ENCODE measurements around the gene MYH6.

MYH6 gene

DNA sequence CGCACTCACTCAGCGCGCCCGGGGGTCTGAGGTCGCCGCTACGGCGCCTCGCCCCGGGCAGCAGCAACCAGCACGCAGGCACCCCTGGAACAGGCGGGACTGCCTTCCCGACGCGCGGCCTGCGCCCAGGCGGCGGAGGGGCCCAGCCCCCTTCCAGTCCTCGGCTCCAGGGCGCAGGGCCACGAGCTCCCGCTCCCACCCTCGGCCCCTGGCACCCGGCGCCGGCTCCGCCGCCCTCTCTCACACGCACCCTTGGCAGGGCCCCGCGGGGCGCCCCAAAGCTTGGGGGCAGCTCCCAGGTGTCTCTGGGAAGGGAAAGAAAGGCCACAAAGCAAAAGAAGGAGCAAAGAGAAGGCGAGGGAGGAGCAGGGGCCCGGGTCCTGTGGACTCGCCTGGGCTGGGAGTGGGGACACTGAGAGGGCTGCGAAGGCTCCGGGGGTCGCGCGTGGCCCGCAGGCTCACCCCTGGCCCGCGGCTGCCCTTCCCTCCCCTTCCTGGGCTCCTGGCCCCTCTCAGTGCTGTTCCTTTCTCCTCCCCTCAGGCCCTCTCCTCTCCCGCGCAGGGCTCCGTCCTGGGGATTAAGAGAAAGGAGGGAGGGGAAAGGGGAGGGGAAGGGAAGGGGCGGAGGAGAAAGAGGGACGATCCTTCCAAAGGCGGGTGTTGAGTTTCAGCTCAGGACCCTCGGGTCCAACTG is 42.2 kb downstream of the MYH6 start:
- peak; percentile 97 for DNase-seq
- H3K79me2 ChIP-seq (ENCODE audit: control insufficient read depth, insufficient read depth, low read length) = peaks cover 2% of the 10 kb centered on the region
- peak overlapping the region; percentile 40 for H4K5ac ChIP-seq (ENCODE audit: low read length)
- peak overlapping the region; percentile 97 for H3K56ac ChIP-seq (ENCODE audit: low read length)
- H3K36me3 ChIP-seq (ENCODE audit: control insufficient read depth, insufficient read depth, low read length) = no peaks in the 10 kb centered on the region
- H3K4me1 ChIP-seq (ENCODE audit: control insufficient read depth, low read depth, low read length) = peaks cover 5% of the 10 kb centered on the region
- no peak overlapping the region for H2AK5ac ChIP-seq (ENCODE audit: low read length)
- H3K79me1 ChIP-seq (ENCODE audit: low read length) = peaks cover 11% of the 10 kb centered on the region
- H3K27ac ChIP-seq (ENCODE audit: low read depth, low read length) = peak overlapping the region; percentile 92
- peak overlapping the region; percentile 97 for H3K9ac ChIP-seq (ENCODE audit: low read length)
- H3K18ac ChIP-seq (ENCODE audit: low read length) = peak overlapping the region; percentile 98
- peak overlapping the region; percentile 97 for H3K23ac ChIP-seq (ENCODE audit: low read length)
- peak overlapping the region; percentile 98 for H3K4ac ChIP-seq (ENCODE audit: low read depth, low read length)
- H3K4me3 ChIP-seq (ENCODE audit: low read length) = peak overlapping the region; percentile 80
- H2BK5ac ChIP-seq (ENCODE audit: low read length) = peak overlapping the region; percentile 86
- H4K8ac ChIP-seq (ENCODE audit: low read depth, low read length) = peak overlapping the region; percentile 91
- H3K27me3 ChIP-seq (ENCODE audit: insufficient read depth, low read length, poor library complexity) = no peaks in the 10 kb centered on the region
- WGBS (ENCODE audit: extremely low coverage, insufficient coverage, low lambda C conversion rate) = no CpG with 5 or more reads among the region's 51 CpGs
- H3K4me2 ChIP-seq (ENCODE audit: low read length) = peak overlapping the region; percentile 92
- H2BK15ac ChIP-seq (replicated peaks; ENCODE audit: low read depth) = no peak overlapping the region
- H2BK120ac ChIP-seq (ENCODE audit: low read depth, low read length) = peak overlapping the region; percentile 33

GRCh38 chr14:23365036-23365731 is 42.9 kb downstream of the MYH6 start, which contains the start of gene EFS:
Gene EFS, minus strand, starts transcription at chr14:23365172. Its CDS starts 147 bp downstream, at chr14:23365025.
- H3K4ac ChIP-seq (ENCODE audit: low read depth, low read length) = peak within 1 kb of the TSS; percentile 98
- peak within 1 kb of the TSS; percentile 92 for H3K27ac ChIP-seq (ENCODE audit: low read depth, low read length)
- peaks cover 11% of the 10 kb centered on the region for H3K79me1 ChIP-seq (ENCODE audit: low read length)
- H3K18ac ChIP-seq (ENCODE audit: low read length) = peak within 1 kb of the TSS; percentile 98
- peak within 1 kb of the TSS; percentile 72 for H4K5ac ChIP-seq (ENCODE audit: low read length)
- no peak within 1 kb of the TSS for H2BK15ac ChIP-seq (replicated peaks; ENCODE audit: low read depth)
- H3K9ac ChIP-seq (ENCODE audit: low read length) = peak within 1 kb of the TSS; percentile 97
- no CpG with 5 or more reads among the region's 74 CpGs for WGBS (ENCODE audit: extremely low coverage, insufficient coverage, low lambda C conversion rate)
- peak; percentile 61 for DNase-seq
- H3K4me2 ChIP-seq (ENCODE audit: low read length) = peak within 1 kb of the TSS; percentile 92
- peak within 1 kb of the TSS; percentile 50 for H2AK5ac ChIP-seq (ENCODE audit: low read length)
- peak within 1 kb of the TSS; percentile 80 for H3K4me3 ChIP-seq (ENCODE audit: low read length)
- peak within 1 kb of the TSS; percentile 91 for H4K8ac ChIP-seq (ENCODE audit: low read depth, low read length)
- peak within 1 kb of the TSS; percentile 86 for H2BK5ac ChIP-seq (ENCODE audit: low read length)
- H2BK120ac ChIP-seq (ENCODE audit: low read depth, low read length) = peak within 1 kb of the TSS; percentile 47
- peaks cover 2% of the 10 kb centered on the region for H3K79me2 ChIP-seq (ENCODE audit: control insufficient read depth, insufficient read depth, low read length)
- H3K36me3 ChIP-seq (ENCODE audit: control insufficient read depth, insufficient read depth, low read length) = no peaks in the 10 kb centered on the region
- peak within 1 kb of the TSS; percentile 97 for H3K56ac ChIP-seq (ENCODE audit: low read length)
- H3K27me3 ChIP-seq (ENCODE audit: insufficient read depth, low read length, poor library complexity) = no peaks in the 10 kb centered on the region
- H3K4me1 ChIP-seq (ENCODE audit: control insufficient read depth, low read depth, low read length) = peaks cover 5% of the 10 kb centered on the region
- H3K23ac ChIP-seq (ENCODE audit: low read length) = peak within 1 kb of the TSS; percentile 97

GRCh38 chr14:23364164-23365035 is 43.7 kb downstream of the MYH6 start:
- no peaks in the 10 kb centered on the region for H3K27me3 ChIP-seq (ENCODE audit: insufficient read depth, low read length, poor library complexity)
- H3K4me3 ChIP-seq (ENCODE audit: low read length) = peak overlapping the region; percentile 80
- H2BK5ac ChIP-seq (ENCODE audit: low read length) = peak overlapping the region; percentile 57
- peak overlapping the region; percentile 97 for H3K9ac ChIP-seq (ENCODE audit: low read length)
- H3K79me2 ChIP-seq (ENCODE audit: control insufficient read depth, insufficient read depth, low read length) = peaks cover 2% of the 10 kb centered on the region
- no peak overlapping the region for H2BK15ac ChIP-seq (replicated peaks; ENCODE audit: low read depth)
- no peak overlapping the region for H2BK120ac ChIP-seq (ENCODE audit: low read depth, low read length)
- H3K79me1 ChIP-seq (ENCODE audit: low read length) = peaks cover 11% of the 10 kb centered on the region
- DNase-seq = peak; percentile 90
- no peak overlapping the region for H4K8ac ChIP-seq (ENCODE audit: low read depth, low read length)
- H3K27ac ChIP-seq (ENCODE audit: low read depth, low read length) = peak overlapping the region; percentile 92
- peak overlapping the region; percentile 98 for H3K4ac ChIP-seq (ENCODE audit: low read depth, low read length)
- WGBS (ENCODE audit: extremely low coverage, insufficient coverage, low lambda C conversion rate) = no CpG with 5 or more reads among the region's 21 CpGs
- H2AK5ac ChIP-seq (ENCODE audit: low read length) = peak overlapping the region; percentile 50
- H3K4me1 ChIP-seq (ENCODE audit: control insufficient read depth, low read depth, low read length) = peaks cover 5% of the 10 kb centered on the region
- no peaks in the 10 kb centered on the region for H3K36me3 ChIP-seq (ENCODE audit: control insufficient read depth, insufficient read depth, low read length)
- peak overlapping the region; percentile 97 for H3K56ac ChIP-seq (ENCODE audit: low read length)
- peak overlapping the region; percentile 98 for H3K18ac ChIP-seq (ENCODE audit: low read length)
- peak overlapping the region; percentile 72 for H4K5ac ChIP-seq (ENCODE audit: low read length)
- peak overlapping the region; percentile 92 for H3K4me2 ChIP-seq (ENCODE audit: low read length)
- peak overlapping the region; percentile 97 for H3K23ac ChIP-seq (ENCODE audit: low read length)

DNA sequence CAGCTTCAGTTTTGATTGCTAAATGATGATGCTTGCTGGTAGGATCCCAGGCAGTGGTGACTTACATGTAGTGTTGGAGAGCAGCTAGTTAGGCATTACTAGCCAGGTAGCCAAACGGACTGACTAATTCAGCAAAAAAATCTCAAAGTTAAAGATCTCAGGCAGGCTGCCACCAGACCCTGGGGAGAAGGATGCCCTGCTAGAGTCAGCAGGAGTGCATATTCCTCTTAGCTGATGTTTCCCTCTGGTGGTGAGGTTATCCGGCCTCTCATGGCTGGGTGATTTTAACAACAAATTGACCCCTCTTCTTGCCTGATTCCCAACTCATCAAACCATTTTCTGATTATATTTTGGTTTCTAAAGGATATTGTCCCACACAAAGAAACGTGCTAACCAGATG is 45.9 kb downstream of the MYH6 start:
- Histone ChIP-seq H3K4me3 (ENCODE audit: low read length) (no peak overlapping the region), H4K8ac (ENCODE audit: low read depth, low read length) (no peak overlapping the region), H3K79me1 (ENCODE audit: low read length) (peaks cover 11% of the 10 kb centered on the region), H3K36me3 (ENCODE audit: control insufficient read depth, insufficient read depth, low read length) (no peaks in the 10 kb centered on the region), H3K56ac (ENCODE audit: low read length) (no peak overlapping the region), H3K79me2 (ENCODE audit: control insufficient read depth, insufficient read depth, low read length) (peaks cover 2% of the 10 kb centered on the region), H3K18ac (ENCODE audit: low read length) (no peak overlapping the region), H2BK15ac (replicated peaks; ENCODE audit: low read depth) (no peak overlapping the region), H3K9ac (ENCODE audit: low read length) (no peak overlapping the region), H2AK5ac (ENCODE audit: low read length) (no peak overlapping the region), H4K5ac (ENCODE audit: low read length) (no peak overlapping the region), H2BK120ac (ENCODE audit: low read depth, low read length) (no peak overlapping the region), H3K4ac (ENCODE audit: low read depth, low read length) (no peak overlapping the region), H3K23ac (ENCODE audit: low read length) (no peak overlapping the region), H3K27me3 (ENCODE audit: insufficient read depth, low read length, poor library complexity) (no peaks in the 10 kb centered on the region), H3K4me1 (ENCODE audit: control insufficient read depth, low read depth, low read length) (peaks cover 5% of the 10 kb centered on the region), H2BK5ac (ENCODE audit: low read length) (no peak overlapping the region), H3K27ac (ENCODE audit: low read depth, low read length) (no peak overlapping the region), H3K4me2 (ENCODE audit: low read length) (no peak overlapping the region)
- DNase-seq = peak; percentile 44
- WGBS (ENCODE audit: extremely low coverage, insufficient coverage, low lambda C conversion rate) = no CpG with 5 or more reads among the region's 3 CpGs

GRCh38 chr14:23361763-23362162 is 46.3 kb downstream of the MYH6 start:
- Histone ChIP-seq H3K23ac (ENCODE audit: low read length) (no peak overlapping the region), H3K79me1 (ENCODE audit: low read length) (peaks cover 11% of the 10 kb centered on the region), H2BK5ac (ENCODE audit: low read length) (no peak overlapping the region), H3K36me3 (ENCODE audit: control insufficient read depth, insufficient read depth, low read length) (no peaks in the 10 kb centered on the region), H3K4me2 (ENCODE audit: low read length) (no peak overlapping the region), H3K56ac (ENCODE audit: low read length) (no peak overlapping the region), H3K4me3 (ENCODE audit: low read length) (no peak overlapping the region), H2BK120ac (ENCODE audit: low read depth, low read length) (no peak overlapping the region), H4K5ac (ENCODE audit: low read length) (no peak overlapping the region), H3K4me1 (ENCODE audit: control insufficient read depth, low read depth, low read length) (peaks cover 2% of the 10 kb centered on the region), H2AK5ac (ENCODE audit: low read length) (no peak overlapping the region), H3K79me2 (ENCODE audit: control insufficient read depth, insufficient read depth, low read length) (peaks cover 2% of the 10 kb centered on the region), H3K27ac (ENCODE audit: low read depth, low read length) (no peak overlapping the region), H4K8ac (ENCODE audit: low read depth, low read length) (no peak overlapping the region), H3K9ac (ENCODE audit: low read length) (no peak overlapping the region), H3K4ac (ENCODE audit: low read depth, low read length) (no peak overlapping the region), H3K18ac (ENCODE audit: low read length) (no peak overlapping the region), H3K27me3 (ENCODE audit: insufficient read depth, low read length, poor library complexity) (no peaks in the 10 kb centered on the region), H2BK15ac (replicated peaks; ENCODE audit: low read depth) (no peak overlapping the region)
- no CpG with 5 or more reads among the region's 6 CpGs for WGBS (ENCODE audit: extremely low coverage, insufficient coverage, low lambda C conversion rate)
- no peak for DNase-seq

Measured in mesendoderm (in vitro differentiated cells).